OCI-LY7 (cell line): ENCODE results near the gene PIM3. TPM values are rescaled to one million over a fixed set of nuclear protein-coding genes. Genes with fewer than 3 reads are reported as not detected.

Source experiments
- BruUV-seq: library from RNA; stranded (reverse); fragments of 400-500 nt; replicated peaks from 2 replicates; lab custom pipeline; 2021; lab: Mats Ljungman, UMichigan
- CTCF ChIA-PET: fragments of 300-600 bp; sonication (Branson Sonifier 250); formaldehyde crosslinking; loops from one replicate; lab custom pipeline; 2022; ENCODE audit warnings: antibody characterized with exemption; ENCODE audit not compliant: unreplicated experiment; lab: Charles Lee
- POLR2A ChIA-PET: fragments of 300-600 bp; sonication (Branson Sonifier 250); formaldehyde crosslinking; loops from one replicate; lab custom pipeline; 2022; ENCODE audit warnings: antibody characterized with exemption; lab: Charles Lee
- DNase-seq: peaks from one replicate; pipeline ENCODE4 v3.0.0-alpha.2; 2015; ENCODE audit warnings: low spot score
- H2AFZ ChIP-seq: fragments of 200-600 bp; sonication (generic), shearing (Covaris generic); 2 replicates; pipeline ENCODE4 v1.6.1; 2014; ENCODE audit warnings: mild to moderate bottlenecking, antibody characterized with exemption, low read length, moderate library complexity
- H3K27ac ChIP-seq: fragments of 200-600 bp; sonication (generic); 2 replicates; pipeline ENCODE4 v1.5.1; 2014; ENCODE audit warnings: mixed run types, low read depth, mild to moderate bottlenecking, moderate library complexity, low read length, inconsistent platforms; ENCODE audit not compliant: poor library complexity, severe bottlenecking
- H3K36me3 ChIP-seq: fragments of 200-600 bp; sonication (generic); 2 replicates; pipeline ENCODE4 v1.6.1; 2014; ENCODE audit warnings: mild to moderate bottlenecking, antibody characterized with exemption, low read length, moderate library complexity, mixed read lengths; ENCODE audit not compliant: insufficient read depth
- H3K4me1 ChIP-seq: fragments of 200-600 bp; sonication (generic); 2 replicates; pipeline ENCODE4 v1.5.1; 2014; ENCODE audit warnings: mild to moderate bottlenecking, low read length; ENCODE audit not compliant: insufficient read depth, poor library complexity, severe bottlenecking
- H3K4me2 ChIP-seq: fragments of 200-600 bp; sonication (generic); 2 replicates; pipeline ENCODE4 v1.6.1; 2014; ENCODE audit warnings: mild to moderate bottlenecking, low read length
- H3K4me3 ChIP-seq: fragments of 200-600 bp; sonication (generic); 2 replicates; pipeline ENCODE4 v1.5.1; 2014; ENCODE audit warnings: mild to moderate bottlenecking, low read depth, low read length; ENCODE audit not compliant: poor library complexity, severe bottlenecking
- H3K79me2 ChIP-seq: fragments of 200-600 bp; sonication (generic); 2 replicates; pipeline ENCODE4 v1.6.1; 2016; ENCODE audit warnings: low read depth, mild to moderate bottlenecking, low read length, moderate library complexity, mixed read lengths; ENCODE audit not compliant: insufficient read depth
- H3K9me2 ChIP-seq: fragments of 200-600 bp; sonication (generic); 2 replicates; pipeline ENCODE4 v1.6.1; 2016; ENCODE audit warnings: mild to moderate bottlenecking, low read length, mixed read lengths; ENCODE audit not compliant: insufficient read depth
- H3K9me3 ChIP-seq: fragments of 200-600 bp; sonication (generic); 2 replicates; pipeline ENCODE4 v1.6.1; 2014; ENCODE audit warnings: mild to moderate bottlenecking, mixed run types, low read length, mixed read lengths
- H4K20me1 ChIP-seq: fragments of 200-600 bp; sonication (generic); 2 replicates; pipeline ENCODE4 v1.6.1; 2014; ENCODE audit warnings: mild to moderate bottlenecking, antibody characterized with exemption, low read length, moderate library complexity, mixed read lengths; ENCODE audit not compliant: insufficient read depth
- CTCF ChIP-seq: fragments of 200-600 bp; sonication (generic); conservative IDR thresholded peaks from 2 replicates; pipeline ENCODE4 v1.5.1; 2014; ENCODE audit warnings: mild to moderate bottlenecking, antibody characterized with exemption, low read length, moderate library complexity, mixed read lengths
- EZH2phosphoT487 ChIP-seq: fragments of 200-600 bp; sonication (generic); IDR thresholded peaks from 2 replicates; pipeline ENCODE4 v1.6.1; 2018; ENCODE audit warnings: low read depth, borderline replicate concordance, mild to moderate bottlenecking, mixed run types, antibody characterized with exemption, low read length, moderate library complexity, mixed read lengths
- intact Hi-C: fragments of 100-400 bp; cut with micrococcal nuclease; formaldehyde crosslinking; loops from one replicate; pipeline ENCODE4 v1.10.0; 2022; ENCODE audit not compliant: unreplicated experiment
- total RNA-seq, 2 experiments: library from RNA; depleted of rRNA in 1 of 2; stranded (reverse); fragments of >200 nt in 1 of 2; shearing (Covaris generic) in 1 of 2; gene quantifications; 2 replicates each; pipeline ENCODE4 v1.2.3, GENCODE V29; 2014 to 2022

Gene PIM3
- total RNA-seq, 2 experiments from 2014 or later, result 60.5 to 81.7 TPM

- peaks cover 32% of the 10 kb centered on the region for H3K4me1 ChIP-seq
- H3K36me3 ChIP-seq, result no peaks in the 10 kb centered on the region
- no peak overlapping the region for H3K4me2 ChIP-seq
- H3K27ac ChIP-seq, result no peak overlapping the region
- H3K4me3 ChIP-seq, result no peak overlapping the region
- no peak overlapping the region for H2AFZ ChIP-seq
- no peaks in the 10 kb centered on the region; the same call in 1 of the 2 replicates for H3K9me3 ChIP-seq
- H3K79me2 ChIP-seq, result no peaks in the 10 kb centered on the region
- ChIA-PET POLR2A (no interaction called here), CTCF (no interaction called here)
- H3K9me2 ChIP-seq, result no peaks in the 10 kb centered on the region
- no peak for DNase-seq
- TF ChIP-seq CTCF (no peak), EZH2phosphoT487 (no peak)
- no peaks in the 10 kb centered on the region for H4K20me1 ChIP-seq
- no TSS peak for BruUV-seq
- intact Hi-C loops, result no loop called here
Measured at GRCh38 chr22:49973018-49973961, 12.7 kb downstream of the PIM3 start.

- Histone ChIP-seq H3K4me2 (peak overlapping the region; percentile 56), H3K9me3 (no peaks in the 10 kb centered on the region; the same call in 1 of the 2 replicates), H3K9me2 (no peaks in the 10 kb centered on the region), H2AFZ (peak overlapping the region; percentile 45; the same call in 1 of the 2 replicates), H3K79me2 (no peaks in the 10 kb centered on the region), H3K27ac (peak overlapping the region; percentile 19), H3K4me3 (peak overlapping the region; percentile 4), H3K4me1 (peaks cover 27% of the 10 kb centered on the region), H4K20me1 (no peaks in the 10 kb centered on the region), H3K36me3 (no peaks in the 10 kb centered on the region)
- BruUV-seq, result no TSS peak
- POLR2A ChIA-PET, result no interaction called here
- intact Hi-C loops, result loop anchor here (2.0 to 5.0 kb wide), 2 partner anchors 45 to 57 kb away; no protein-coding TSS in a partner anchor
- TF ChIP-seq EZH2phosphoT487, result no peak
- no peak for TF ChIP-seq CTCF
- CTCF ChIA-PET, result no interaction called here
- no peak for DNase-seq
Measured at GRCh38 chr22:49975543-49976389, 15.2 kb downstream of the PIM3 start.
